NCI-H82 treated with DMSO at 0.1 percent for 48 hours (cell line): ENCODE data around the gene GEN1.

Experiments used
- DNase-seq: peaks from one replicate; lab custom pipeline; 2025; ENCODE audit not compliant: unreplicated experiment; lab: John Stamatoyannopoulos, UW

Gene GEN1

GRCh38 chr2:17752246-17752645 lies 1.7 kb upstream of the GEN1 start:
- DNase-seq: no peak

GRCh38 chr2:17752892-17753802 lies 791 bp upstream of the GEN1 start:
- peak; percentile 16 for DNase-seq

GRCh38 chr2:17754773-17755425 lies 961 bp downstream of the GEN1 start:
- no peak for DNase-seq

GRCh38 chr2:17756668-17757067 lies 2.7 kb downstream of the GEN1 start:
- no peak for DNase-seq

GRCh38 chr2:17757321-17757720 lies 3.4 kb downstream of the GEN1 start:
- DNase-seq: no peak

GRCh38 chr2:17758118-17758517 lies 4.2 kb downstream of the GEN1 start:
- no peak for DNase-seq

GRCh38 chr2:17759805-17760204 lies 5.9 kb downstream of the GEN1 start:
- DNase-seq: no peak

- no peak for DNase-seq
Observed at GRCh38 chr2:17762451-17762850, 8.5 kb downstream of the GEN1 start.

- no peak for DNase-seq
Observed at GRCh38 chr2:17763641-17764333, 9.8 kb downstream of the GEN1 start.

GRCh38 chr2:17765398-17765797 lies 11.5 kb downstream of the GEN1 start:
- DNase-seq: no peak

GRCh38 chr2:17768894-17769293 lies 15.0 kb downstream of the GEN1 start:
- no peak for DNase-seq

GRCh38 chr2:17771956-17772355 lies 18.0 kb downstream of the GEN1 start:
- DNase-seq: no peak

- no peak for DNase-seq
Observed at GRCh38 chr2:17772532-17772931, 18.6 kb downstream of the GEN1 start.

- no peak for DNase-seq
Observed at GRCh38 chr2:17780546-17780945, 26.6 kb downstream of the GEN1 start.

GRCh38 chr2:17781482-17781881 lies 27.5 kb downstream of the GEN1 start:
- DNase-seq: no peak

- no peak for DNase-seq
Observed at GRCh38 chr2:17786727-17787126, 32.8 kb downstream of the GEN1 start.

GRCh38 chr2:17788773-17789172 lies 34.8 kb downstream of the GEN1 start:
- no peak for DNase-seq

GRCh38 chr2:17790536-17790935 lies 36.6 kb downstream of the GEN1 start:
- DNase-seq: no peak

- DNase-seq: no peak
Observed at GRCh38 chr2:17791121-17791816, 37.3 kb downstream of the GEN1 start.

GRCh38 chr2:17791817-17792130 lies 37.8 kb downstream of the GEN1 start:
- DNase-seq: no peak

GRCh38 chr2:17792515-17792914 lies 38.6 kb downstream of the GEN1 start:
- no peak for DNase-seq
